Astrocyte of the hippocampus (primary cell): ENCODE results near the gene ZNF860.
"Not testable (repeated sequence)": the region's sequence is repeated elsewhere in the genome, so short reads cannot be mapped to it uniquely, and the experiment has no call there.

Experiments
- DNase-seq: peaks from one replicate; pipeline ENCODE4 v3.0.0; 2011; ENCODE audit warnings: low read depth, low spot score

ZNF860 gene

DNA sequence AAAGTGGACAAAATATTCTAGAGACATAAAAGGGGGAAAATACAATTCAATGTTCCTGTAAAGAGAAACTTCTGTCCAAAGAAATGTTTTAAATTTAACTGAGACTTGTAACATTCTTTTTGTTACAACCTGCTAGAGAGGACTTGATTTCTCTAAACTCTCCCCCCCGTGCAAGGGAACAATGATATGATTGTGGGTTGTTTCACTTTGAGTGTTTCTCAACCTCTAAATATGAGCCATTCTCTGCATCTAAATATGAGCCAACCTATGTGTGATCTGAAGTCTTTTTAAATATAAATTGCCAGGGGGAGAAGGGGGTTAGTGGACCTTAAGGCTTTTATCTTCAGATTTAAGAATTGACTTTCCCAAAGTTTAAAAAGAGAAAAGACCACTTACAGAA, 14.6 kb downstream of the ZNF860 start:
- DNase-seq: no peak

DNA sequence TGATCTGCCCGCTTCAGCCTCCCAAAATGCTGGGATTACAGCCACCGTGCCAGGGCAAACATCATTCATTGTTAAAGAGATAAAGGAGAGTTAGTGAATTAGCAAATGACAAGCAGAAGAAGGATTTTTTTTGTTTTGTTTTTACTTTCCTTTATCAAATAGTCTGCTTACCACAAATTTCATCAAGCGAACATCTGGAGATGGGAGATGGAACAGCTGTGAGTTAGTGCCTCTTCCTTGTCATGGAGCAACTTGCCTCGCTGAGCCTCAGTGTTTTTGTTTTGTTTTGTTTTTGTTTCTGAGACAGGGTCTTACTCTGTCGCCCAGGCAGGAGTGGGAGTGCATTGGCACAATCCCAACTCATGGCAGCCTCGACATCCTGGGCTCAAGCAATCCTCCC, 15.9 kb downstream of the ZNF860 start:
- DNase-seq: no peak

DNA sequence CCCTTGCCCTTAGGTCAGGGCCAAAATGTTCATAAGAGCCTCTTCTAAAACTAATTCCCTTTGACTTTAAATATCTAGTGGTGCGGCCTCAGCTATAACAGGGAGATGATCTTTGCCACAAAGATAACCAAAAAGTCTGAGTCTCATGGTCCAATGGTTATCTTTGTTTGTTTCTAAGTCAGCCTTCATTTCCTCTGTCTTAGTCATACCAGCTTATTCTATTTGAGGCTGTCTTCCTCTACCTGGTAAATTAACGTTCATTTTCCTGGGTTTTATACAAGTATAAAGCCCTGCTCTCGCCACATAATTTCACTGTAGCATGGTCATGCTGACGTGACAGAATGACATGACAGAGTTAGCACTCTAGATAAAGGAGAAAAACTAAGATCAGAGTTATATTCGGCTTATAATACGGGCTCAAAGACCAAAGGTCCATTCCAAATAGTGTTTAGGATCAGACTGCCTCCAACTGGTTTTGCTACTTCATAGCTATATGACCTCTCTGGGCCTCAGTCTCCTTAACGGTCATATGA, 18.4 kb downstream of the ZNF860 start:
- no peak for DNase-seq

DNA sequence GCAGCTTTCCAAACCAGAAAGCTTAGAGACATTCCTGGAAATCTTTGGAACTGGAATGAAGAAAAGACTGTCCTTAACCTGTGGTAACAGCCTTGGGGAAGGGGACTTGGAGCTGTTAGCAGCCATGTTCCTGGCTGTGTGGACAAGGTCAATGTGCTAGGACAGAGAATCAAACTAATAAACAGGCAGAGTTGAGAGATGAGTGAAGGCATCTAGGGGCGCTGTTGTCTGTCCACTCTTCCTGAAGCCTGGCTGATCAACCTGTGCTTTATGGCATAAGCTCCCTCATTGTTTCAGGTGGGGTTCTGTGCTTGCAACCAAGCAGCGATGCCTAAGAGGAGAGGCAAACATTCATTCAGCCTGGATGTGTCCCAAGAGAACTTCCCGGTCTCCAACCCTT, 19.3 kb downstream of the ZNF860 start:
- no peak for DNase-seq

DNA sequence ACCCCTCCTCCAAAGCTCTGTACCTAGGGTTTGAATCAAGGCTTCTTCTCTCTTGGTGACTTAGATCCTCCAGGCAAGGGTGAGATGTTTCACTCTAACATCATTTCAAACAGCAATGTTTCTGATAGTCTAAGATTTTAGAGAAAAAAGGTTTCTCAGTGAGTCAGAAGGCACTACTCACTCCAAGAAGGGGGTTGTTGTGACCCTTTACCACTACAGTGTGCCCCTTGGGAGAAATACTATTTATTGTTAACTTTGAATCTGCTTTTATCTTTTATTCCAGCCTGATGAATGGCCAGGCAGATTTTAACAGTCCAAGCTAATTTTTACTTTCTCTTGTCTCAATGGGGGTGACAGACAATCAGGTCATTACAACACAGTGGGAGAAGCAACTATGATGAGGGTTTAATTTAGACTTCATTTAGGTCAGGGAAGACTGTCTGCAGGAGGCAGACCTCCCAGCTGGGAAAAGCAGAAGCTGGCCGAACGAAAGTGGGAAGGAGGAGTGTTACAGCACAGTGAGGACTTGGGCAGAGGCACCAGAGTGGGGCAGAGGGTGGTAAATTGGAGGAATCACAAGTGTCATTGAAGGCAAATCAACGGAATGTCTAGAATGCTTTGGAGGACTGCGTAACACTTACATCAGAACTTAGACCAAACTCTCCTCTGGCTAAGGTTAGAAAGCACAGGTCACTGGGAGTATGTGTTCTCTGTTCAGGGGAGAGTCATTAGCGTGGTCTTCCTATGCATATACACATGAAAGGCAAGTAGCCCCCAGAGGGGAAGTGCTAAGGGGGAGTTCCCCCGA, 21.2 kb downstream of the ZNF860 start:
- no peak for DNase-seq

DNA sequence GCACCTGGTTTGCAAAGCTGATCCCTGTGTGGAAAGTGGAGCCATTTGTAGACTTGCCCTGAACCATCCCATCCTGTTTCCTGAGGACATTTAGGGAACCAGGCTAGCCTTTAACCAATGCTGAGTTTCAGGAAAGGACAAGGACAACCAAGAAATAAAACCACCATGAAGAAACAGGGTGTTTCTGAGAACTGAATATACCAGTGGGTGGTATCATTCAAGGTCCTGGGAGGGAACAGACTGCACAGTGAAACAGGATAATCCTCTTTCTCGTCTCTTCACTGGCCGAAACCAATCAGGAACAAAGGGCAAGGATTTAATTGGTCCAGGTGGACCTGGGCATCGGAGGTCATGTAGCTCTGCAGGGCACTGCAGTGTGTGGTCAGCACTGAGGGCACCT, 21.8 kb downstream of the ZNF860 start:
- DNase-seq: no peak

DNA sequence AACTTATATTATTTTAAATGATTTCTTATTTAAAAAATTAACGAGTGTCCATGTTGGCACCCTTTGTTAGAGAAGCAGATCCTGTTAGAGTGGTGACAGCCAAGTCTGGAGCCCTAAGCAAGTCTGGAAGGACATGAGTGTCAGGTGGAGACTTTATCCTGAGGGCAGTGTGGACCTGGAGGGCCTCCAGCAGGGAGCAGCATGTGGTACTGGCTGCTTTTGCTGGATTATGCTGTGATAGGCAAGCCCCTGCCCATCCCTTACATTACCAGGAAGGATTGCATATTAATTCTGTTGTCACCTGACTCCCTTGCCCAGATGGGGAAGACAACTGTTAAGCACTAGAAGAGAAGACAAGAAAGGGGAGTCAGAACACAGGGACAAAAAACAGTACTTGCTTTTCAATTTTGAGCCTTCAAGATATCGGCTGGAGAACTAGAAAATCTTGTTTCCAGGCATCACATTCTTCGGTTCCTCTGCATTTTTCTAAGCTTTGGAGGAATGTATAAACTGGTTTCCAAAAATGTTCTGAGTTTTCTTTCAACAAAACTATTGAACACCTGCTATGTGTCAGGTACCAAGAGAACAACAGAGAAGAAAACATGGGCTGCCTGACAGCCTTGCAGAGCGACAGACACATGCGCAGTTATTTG, 22.7 kb downstream of the ZNF860 start:
- DNase-seq: no peak

DNA sequence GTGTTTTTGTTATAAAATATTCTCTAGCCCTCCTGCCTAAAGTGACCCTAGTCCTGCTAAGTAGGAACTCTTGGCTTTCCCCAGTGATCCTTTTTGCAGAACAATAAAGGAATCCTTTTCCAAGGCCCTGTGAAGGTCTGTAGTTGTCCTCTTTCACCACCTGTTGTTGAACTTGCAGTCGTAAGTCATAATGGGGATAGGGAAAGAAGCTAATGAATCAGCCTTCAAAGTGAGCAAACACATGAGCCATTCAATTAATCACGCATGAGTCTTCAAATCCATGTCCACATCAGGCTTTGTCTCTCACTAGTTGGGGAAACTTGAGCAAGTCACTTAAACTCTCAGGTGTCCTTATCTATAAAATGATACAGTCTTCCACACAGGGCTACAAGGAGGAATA, 27.6 kb downstream of the ZNF860 start:
- no peak for DNase-seq

DNA sequence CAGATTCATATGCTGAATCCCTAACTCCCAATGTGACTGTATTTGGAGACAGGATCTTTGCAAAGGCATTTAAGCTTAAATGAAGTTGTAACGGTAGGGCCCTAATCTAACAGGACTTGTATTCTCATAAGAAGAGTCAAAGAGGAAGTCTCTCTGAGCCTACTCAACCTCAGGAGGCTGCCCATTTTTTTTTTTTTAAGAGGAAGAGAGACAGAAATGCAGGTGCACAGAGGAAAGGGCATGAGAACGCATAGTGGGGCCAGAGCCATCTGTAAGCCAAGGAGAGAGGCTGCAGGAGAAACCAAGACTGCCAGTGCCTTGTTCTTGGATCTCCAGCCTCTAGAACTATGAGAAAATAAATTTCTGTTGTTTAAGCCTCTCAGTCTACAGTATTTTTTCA, 28.4 kb downstream of the ZNF860 start:
- DNase-seq: no peak

DNA sequence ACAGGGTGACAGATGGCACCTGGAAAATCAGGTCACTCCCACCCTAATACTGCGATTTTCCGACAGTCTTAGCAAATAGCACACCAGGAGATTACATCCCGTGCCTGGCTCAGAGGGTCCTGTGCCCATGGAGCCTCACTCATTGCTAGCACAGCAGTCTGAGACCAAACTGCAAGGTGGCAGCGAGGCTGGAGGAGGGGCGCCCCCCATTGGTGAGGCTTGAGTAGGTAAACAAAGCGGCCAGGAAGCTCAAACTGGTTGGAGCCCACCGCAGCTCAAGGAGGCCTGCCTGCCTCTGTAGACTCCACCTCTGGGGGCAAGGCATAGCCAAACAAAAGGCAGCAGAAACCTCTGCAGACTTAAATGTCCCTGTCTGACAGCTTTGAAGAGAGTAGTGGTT, 29.1 kb downstream of the ZNF860 start:
- DNase-seq: not testable (repeated sequence)

DNA sequence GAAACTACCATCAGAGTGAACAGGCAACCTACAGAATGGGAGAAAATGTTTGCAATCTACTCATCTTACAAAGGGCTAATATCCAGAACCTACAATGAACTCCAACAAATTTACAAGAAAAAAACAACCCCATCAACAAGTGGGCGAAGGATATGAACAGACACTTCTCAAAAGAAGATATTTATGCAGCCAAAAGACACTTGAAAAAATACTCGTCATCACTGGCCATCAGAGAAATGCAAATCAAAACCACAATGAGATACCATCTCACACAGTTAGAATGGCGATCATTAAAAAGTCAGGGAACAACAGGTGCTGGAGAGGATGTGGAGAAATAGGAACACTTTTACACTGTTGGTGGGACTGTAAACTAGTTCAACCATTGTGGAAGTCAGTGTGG, 34.1 kb downstream of the ZNF860 start:
- not testable (repeated sequence) for DNase-seq

DNA sequence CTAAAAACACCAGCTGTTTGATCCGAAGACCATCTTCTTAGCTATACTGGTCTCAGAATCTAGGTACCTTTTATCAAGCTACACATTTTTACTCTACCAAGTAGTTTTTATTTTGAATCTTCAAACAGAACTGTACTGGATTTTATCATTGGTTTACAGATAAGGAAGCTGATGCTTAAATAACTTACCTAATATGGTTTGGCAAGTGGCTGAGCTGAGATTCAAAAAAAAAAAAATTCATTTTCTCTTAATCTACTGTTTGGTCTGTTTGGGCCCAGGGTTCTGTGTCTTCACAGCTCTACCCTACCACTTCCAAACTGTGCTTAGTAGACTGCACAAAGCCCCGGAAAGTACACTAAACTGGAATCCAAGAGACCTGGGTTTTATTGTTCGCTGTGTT, 35.7 kb downstream of the ZNF860 start:
- no peak for DNase-seq

DNA sequence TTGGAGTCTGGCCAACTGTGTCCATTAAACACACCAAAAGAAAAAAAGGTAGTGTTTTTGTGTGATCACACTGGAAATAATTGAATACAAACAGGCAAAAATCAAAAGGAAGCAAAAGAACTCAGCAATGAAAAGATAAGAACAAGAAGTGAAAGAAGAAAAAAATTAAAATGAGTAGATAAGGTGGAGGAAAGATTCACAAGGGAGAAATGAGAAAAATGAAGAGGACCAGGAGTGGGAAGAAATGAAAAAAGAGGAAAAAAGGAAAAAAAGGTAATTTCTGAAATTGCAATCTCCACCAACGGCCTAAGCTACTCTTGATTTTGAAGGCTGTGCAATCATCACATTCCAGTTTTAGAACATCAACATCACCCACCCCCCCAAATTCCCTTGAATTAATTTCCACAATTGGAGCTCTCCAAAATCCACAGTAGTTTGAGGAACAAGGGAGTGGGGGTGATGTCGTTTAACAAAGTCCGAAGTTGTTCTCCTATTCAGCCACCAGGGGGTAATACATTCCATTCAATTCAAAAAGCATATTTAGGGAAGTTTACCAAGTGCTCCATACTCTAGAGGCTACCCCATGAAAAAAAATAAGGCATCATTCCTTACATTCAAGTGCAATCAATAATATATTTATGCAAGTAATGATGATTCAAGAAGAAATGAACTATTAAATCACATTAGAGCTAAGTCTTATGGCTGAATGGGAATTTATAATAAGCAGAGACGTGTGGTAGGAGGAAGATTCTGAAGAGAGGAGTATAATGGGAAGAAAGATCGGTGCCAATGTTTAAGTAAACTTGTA, 37.4 kb downstream of the ZNF860 start:
- peak; percentile 73 for DNase-seq

DNA sequence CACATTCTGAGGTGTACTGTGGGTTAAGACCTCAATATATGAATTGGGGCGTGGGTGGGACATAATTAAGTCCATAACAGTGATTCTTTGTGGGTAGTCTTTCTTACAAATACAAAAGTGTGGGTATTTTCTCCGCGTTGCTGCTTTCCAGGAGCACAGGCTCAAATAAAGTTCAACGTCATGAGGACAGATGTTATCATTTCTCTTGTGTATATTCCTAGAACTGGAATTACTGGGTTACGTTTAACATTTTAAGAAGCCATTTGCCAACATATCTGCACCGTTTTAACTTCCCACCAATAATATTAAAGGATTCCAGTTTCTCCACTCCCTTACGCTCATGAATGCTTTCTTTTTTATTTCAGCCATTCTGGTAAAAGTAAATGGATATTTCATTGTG, 39.6 kb downstream of the ZNF860 start:
- no peak for DNase-seq

DNA sequence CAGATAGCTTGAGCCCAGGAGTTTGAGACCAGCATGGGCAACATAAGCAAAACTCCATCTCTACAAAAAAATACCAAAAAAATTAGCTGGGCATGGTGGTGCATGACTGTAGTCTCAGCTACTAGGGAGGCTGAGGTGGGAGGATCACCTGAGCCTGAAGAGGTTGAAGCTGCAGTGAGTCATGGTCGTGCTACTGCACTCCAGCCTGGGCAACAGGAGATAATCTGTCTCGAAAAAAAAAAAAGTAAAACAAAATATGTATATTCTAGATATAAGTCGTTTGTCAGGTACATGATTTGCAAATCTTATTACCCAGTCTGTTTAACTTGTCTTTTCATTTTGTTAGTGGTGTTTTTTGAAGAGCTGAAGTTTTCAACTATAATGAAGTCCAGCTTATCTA, 40.2 kb downstream of the ZNF860 start:
- no peak for DNase-seq

DNA sequence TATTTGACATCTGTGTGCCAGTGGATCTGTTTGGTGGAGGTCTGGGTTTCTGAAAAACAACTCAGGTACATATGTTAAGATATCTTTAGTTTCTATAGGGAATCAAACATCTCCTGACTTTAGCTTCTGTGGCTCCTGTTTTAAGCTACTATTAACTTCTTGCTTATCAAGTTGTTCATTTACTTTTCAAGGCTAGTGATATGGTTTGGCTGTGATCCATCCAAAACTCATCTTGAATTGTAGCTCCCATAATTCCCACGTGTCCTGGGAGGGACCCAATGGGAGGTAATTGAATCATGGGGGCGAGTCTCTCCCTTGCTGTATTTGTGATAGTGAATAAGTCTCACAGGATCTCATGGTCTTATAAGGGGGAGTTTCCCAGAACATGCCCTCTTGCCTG, 41.4 kb downstream of the ZNF860 start:
- no peak for DNase-seq

DNA sequence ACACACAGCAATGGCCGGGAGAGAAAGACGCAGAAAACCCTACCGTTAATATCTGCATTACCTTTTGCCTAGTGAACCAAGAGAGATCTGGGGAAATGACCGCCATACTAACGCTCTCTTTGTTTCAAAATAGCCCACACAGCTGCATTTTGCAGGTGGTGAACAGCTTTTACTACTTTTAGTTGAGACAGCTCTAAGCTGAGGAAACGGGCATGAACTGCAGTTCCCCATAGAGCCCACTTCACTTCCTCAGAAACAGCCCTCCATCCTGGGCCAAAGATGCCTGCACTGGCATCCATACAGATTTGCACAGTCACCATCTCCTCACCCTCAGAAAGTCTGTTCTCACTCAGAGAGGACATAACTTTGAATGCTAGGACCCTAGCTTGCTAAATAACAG, 45.0 kb downstream of the ZNF860 start:
- DNase-seq: no peak

DNA sequence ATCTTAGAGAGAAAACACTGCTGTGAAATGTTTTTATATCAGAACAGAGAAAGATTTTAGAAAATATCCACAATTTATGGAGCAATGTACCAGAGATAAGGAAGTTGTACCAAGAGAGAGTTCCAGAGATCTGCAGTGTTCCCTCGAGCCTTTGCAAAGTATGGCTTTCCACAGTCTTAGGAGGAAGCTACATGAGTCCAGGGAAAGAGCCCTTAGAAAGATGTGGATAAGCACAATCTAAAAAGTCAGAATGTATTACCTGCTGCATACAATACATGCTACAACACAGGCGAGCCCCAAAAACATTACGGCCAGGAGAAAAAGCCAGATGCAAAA, 56.4 kb downstream of the ZNF860 start:
- DNase-seq: no peak

DNA sequence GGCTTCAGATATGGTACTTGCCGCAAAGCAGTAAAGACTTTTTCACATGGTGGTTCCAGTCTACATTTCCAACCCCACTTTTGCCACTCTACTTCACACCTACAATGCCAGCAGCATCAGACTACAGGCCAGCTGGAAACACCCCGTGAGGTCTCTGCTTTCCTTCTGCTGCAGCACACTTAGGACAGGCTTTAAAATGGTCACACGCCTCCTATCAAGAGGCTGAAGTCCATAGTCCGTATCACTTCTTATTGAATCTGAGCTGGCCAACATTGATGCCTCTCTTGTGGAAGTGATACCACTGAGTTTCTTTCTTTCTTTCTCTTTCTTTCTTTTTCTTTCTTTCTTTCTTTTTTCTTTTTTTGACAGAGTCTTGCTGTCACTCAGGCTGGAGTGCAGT, 59.8 kb downstream of the ZNF860 start:
- DNase-seq: no peak
